ENCODE results near the gene BMAL1.
"Not testable (repeated sequence)": the region's sequence is repeated elsewhere in the genome, so short reads cannot be mapped to it uniquely, and the experiment has no call there.

The BMAL1 gene

GRCh38 chr11:13277768-13278608, at the start of gene BMAL1:
Gene BMAL1 (plus strand): TSS chr11:13277790. CDS start chr11:13354309, 76,519 bp downstream.
- peak; percentile 43 to 44 for DNase-seq (ENCODE audit: low read depth in 2 of 2)

- no peak for DNase-seq (ENCODE audit: low read depth in 2 of 2)
Observed at GRCh38 chr11:13228572-13228971, 49.0 kb upstream of the BMAL1 start.

- no peak for DNase-seq (ENCODE audit: low read depth in 2 of 2)
Observed at GRCh38 chr11:13229136-13229535, 48.5 kb upstream of the BMAL1 start.

GRCh38 chr11:13229711-13230318, 47.8 kb upstream of the BMAL1 start:
- DNase-seq (ENCODE audit: low read depth in 2 of 2), result no peak

GRCh38 chr11:13233173-13233745, 44.3 kb upstream of the BMAL1 start:
- DNase-seq (ENCODE audit: low read depth in 2 of 2), result no peak

- no peak for DNase-seq (ENCODE audit: low read depth in 2 of 2)
Observed at GRCh38 chr11:13235895-13236294, 41.7 kb upstream of the BMAL1 start.

- DNase-seq (ENCODE audit: low read depth in 2 of 2), result no peak
Observed at GRCh38 chr11:13236626-13237025, 41.0 kb upstream of the BMAL1 start.

- DNase-seq (ENCODE audit: low read depth in 2 of 2), result no peak
Observed at GRCh38 chr11:13237761-13238160, 39.8 kb upstream of the BMAL1 start.

GRCh38 chr11:13238879-13239514, 38.6 kb upstream of the BMAL1 start:
- DNase-seq (ENCODE audit: low read depth in 2 of 2), result peak; percentile 8 to 22

- no peak for DNase-seq (ENCODE audit: low read depth in 2 of 2)
Observed at GRCh38 chr11:13242564-13242963, 35.0 kb upstream of the BMAL1 start.

GRCh38 chr11:13247606-13248296, 29.8 kb upstream of the BMAL1 start:
- DNase-seq (ENCODE audit: low read depth in 2 of 2), result no peak

- no peak for DNase-seq (ENCODE audit: low read depth in 2 of 2)
Observed at GRCh38 chr11:13249177-13249576, 28.4 kb upstream of the BMAL1 start.

GRCh38 chr11:13249992-13250391, 27.6 kb upstream of the BMAL1 start:
- DNase-seq (ENCODE audit: low read depth in 2 of 2), result no peak

GRCh38 chr11:13251966-13252365, 25.6 kb upstream of the BMAL1 start:
- no peak for DNase-seq (ENCODE audit: low read depth in 2 of 2)

GRCh38 chr11:13252438-13252837, 25.2 kb upstream of the BMAL1 start:
- DNase-seq (ENCODE audit: low read depth in 2 of 2), result no peak

- no peak for DNase-seq (ENCODE audit: low read depth in 2 of 2)
Observed at GRCh38 chr11:13256216-13256615, 21.4 kb upstream of the BMAL1 start.

GRCh38 chr11:13258061-13258460, 19.5 kb upstream of the BMAL1 start:
- DNase-seq (ENCODE audit: low read depth in 2 of 2), result not testable (repeated sequence)

- DNase-seq (ENCODE audit: low read depth in 2 of 2), result no peak
Observed at GRCh38 chr11:13258855-13259254, 18.7 kb upstream of the BMAL1 start.

- DNase-seq (ENCODE audit: low read depth in 2 of 2), result no peak
Observed at GRCh38 chr11:13259374-13259773, 18.2 kb upstream of the BMAL1 start.

- DNase-seq (ENCODE audit: low read depth in 2 of 2), result no peak
Observed at GRCh38 chr11:13260201-13260962, 17.2 kb upstream of the BMAL1 start.

- DNase-seq (ENCODE audit: low read depth in 2 of 2), result no peak
Observed at GRCh38 chr11:13260963-13261588, 16.5 kb upstream of the BMAL1 start.

All from stimulated activated CD8-positive, alpha-beta memory T cell treated with anti-CD3 and anti-CD28 coated beads, Interleukin-2, amount 100 ng/mL, for 48 hours (primary cell).